Measurements from ENCODE around the gene NRP1. TPM values are rescaled to one million over a fixed set of nuclear protein-coding genes. Genes with fewer than 3 reads are reported as not detected.

NRP1 gene
- total RNA-seq, 4 donors from 2014 or later, result 3.1 to 27.7 (median 12.0) TPM

GRCh38 chr10:33215635-33216034 is 118.8 kb downstream of the NRP1 start:
- intact Hi-C loops (cut with DNase I), result no loop called here
- Histone ChIP-seq H3K36me3 (peaks cover 0 to 29% (median 0%) of the 10 kb centered on the region in 3 donors), H3K27me3 (no peaks in the 10 kb centered on the region), H3K4me3 (no peak overlapping the region), H3K27ac (peak overlapping the region in 1 of 4 donors; percentile 54), H3K4me1 (peaks cover 0 to 60% (median 7%) of the 10 kb centered on the region in 3 donors), H3K9me3 (no peaks in the 10 kb centered on the region)
- no peak for DNase-seq
- no peak for TF ChIP-seq POLR2A (IDR thresholded peaks at IDR 0.05)
- no peak for TF ChIP-seq CTCF (IDR thresholded peaks at IDR 0.05)
- WGBS, 2 donors, result 36 to 58% methylated on average over 3 of the region's 3 CpGs

DNA sequence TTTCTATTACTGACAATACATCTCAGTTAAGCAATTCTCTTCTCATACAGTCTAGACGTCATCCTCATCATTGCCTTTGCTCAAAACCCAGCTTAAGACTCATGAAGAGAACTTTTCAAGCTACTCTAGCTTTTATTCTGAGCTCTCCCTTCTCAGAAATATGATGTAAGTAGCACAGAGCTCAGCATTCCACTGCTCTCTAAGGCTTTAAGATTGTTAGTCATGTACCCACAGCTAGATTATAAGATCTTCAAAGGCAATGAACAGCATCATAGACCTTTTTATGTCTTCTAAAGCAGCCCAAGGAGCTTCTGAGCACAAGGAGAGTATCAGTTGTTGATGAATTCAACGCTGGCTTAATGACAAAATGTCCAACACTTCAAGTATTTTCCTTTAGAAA is 119.3 kb downstream of the NRP1 start:
- Histone ChIP-seq H3K4me3 (no peak overlapping the region), H3K36me3 (peaks cover 0 to 29% (median 0%) of the 10 kb centered on the region in 3 donors), H3K4me1 (peaks cover 0 to 55% (median 7%) of the 10 kb centered on the region in 3 donors), H3K27me3 (no peaks in the 10 kb centered on the region), H3K9me3 (no peaks in the 10 kb centered on the region), H3K27ac (peak overlapping the region in 1 of 4 donors; percentile 54)
- no peak for DNase-seq
- TF ChIP-seq CTCF (IDR thresholded peaks at IDR 0.05), result no peak
- no peak for TF ChIP-seq POLR2A (IDR thresholded peaks at IDR 0.05)
- intact Hi-C loops (cut with DNase I), result no loop called here
- WGBS, 2 donors, result 69 to 89% methylated on average over 2 of the region's 2 CpGs

DNA sequence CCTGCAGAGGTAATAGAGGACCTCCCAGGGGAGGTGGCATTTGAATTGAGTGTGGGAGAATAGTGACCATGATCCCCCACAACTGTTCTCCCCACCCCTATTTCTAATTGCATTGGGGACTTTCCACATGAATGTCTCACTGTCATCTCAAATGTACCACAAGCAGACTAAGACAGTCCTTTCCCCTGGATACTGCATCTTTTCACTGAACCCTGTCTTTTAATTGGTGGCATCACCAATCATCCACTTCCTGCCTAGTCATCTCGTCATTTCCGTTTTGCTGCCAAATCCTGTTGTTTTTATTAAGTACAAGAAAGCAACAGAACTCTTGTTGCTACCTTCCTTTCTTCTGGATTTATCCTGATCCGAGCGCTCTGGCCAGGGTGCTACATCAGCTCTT is 120.3 kb downstream of the NRP1 start:
- Histone ChIP-seq H3K9me3 (no peaks in the 10 kb centered on the region), H3K27ac (no peak overlapping the region), H3K4me3 (no peak overlapping the region), H3K27me3 (no peaks in the 10 kb centered on the region), H3K36me3 (peaks cover 0 to 36% (median 0%) of the 10 kb centered on the region in 3 donors), H3K4me1 (peaks cover 0 to 54% (median 7%) of the 10 kb centered on the region in 3 donors)
- 75 to 87% methylated on average over 4 of the region's 4 CpGs for WGBS, 2 donors
- no peak for TF ChIP-seq CTCF (IDR thresholded peaks at IDR 0.05)
- intact Hi-C loops (cut with DNase I), result no loop called here
- DNase-seq, result no peak

- Histone ChIP-seq H3K27ac (peak overlapping the region in 3 of 4 donors; percentile 32 to 74 (median 56)), H3K4me3 (no peak overlapping the region), H3K36me3 (peaks cover 0 to 42% (median 0%) of the 10 kb centered on the region in 3 donors), H3K4me1 (peaks cover 0 to 46% (median 7%) of the 10 kb centered on the region in 3 donors), H3K27me3 (no peaks in the 10 kb centered on the region), H3K9me3 (no peaks in the 10 kb centered on the region)
- 76% methylated on average over 4 of the region's 4 CpGs for WGBS, 2 donors
- intact Hi-C loops (cut with DNase I), result no loop called here
- TF ChIP-seq POLR2A (IDR thresholded peaks at IDR 0.05), result no peak
- no peak for TF ChIP-seq CTCF (IDR thresholded peaks at IDR 0.05)
- DNase-seq, result no peak
Observed at GRCh38 chr10:33212061-33212748, 122.3 kb downstream of the NRP1 start.

DNA sequence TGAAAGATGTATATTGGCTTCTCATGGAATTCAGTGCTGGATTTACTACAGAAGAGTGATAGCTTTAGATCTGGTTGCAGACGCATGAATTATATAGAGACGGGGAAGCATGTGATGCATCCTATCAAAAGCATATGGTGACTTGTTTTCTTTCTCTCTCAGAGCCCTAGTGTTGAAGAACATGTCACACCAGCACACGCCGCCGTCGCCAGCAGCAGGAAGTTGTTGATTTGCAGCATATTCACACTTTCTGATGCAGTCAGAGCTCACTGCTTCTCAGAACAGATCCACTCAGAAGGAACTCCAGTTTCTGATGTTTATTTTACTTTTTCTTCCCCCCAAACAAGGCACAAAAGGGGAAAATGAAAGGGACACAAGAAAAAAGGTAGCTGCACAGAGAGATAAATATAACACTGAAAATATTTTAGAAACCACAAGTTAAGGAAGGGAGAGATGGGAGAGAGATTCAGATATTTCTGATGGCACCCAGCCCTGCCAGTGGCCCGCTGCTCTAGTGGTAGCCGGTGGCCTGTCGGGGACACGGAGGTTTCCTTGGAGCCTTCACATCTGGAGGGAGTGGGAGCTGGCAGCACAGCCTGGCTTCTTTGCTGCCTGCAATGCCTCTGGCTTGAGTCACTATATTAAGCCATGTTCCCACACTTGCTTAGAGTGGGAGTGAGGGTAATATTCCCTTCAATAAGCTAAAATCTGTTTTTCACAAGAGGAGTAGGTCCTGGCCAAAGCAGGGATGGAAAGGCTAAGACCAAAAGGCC is 123.2 kb downstream of the NRP1 start:
- 53 to 74% methylated on average over 10 of the region's 10 CpGs for WGBS, 2 donors
- intact Hi-C loops (cut with DNase I), result no loop called here
- Histone ChIP-seq H3K4me3 (no peak overlapping the region), H3K27me3 (no peaks in the 10 kb centered on the region), H3K4me1 (peaks cover 0 to 36% (median 0%) of the 10 kb centered on the region in 3 donors), H3K9me3 (no peaks in the 10 kb centered on the region), H3K36me3 (peaks cover 0 to 47% (median 0%) of the 10 kb centered on the region in 3 donors), H3K27ac (peak overlapping the region in 3 of 4 donors; percentile 32 to 74 (median 56))
- DNase-seq, result no peak
- TF ChIP-seq CTCF (IDR thresholded peaks at IDR 0.05) (no peak), POLR2A (IDR thresholded peaks at IDR 0.05) (no peak)
